NCI-H526 treated with DMSO at 0.1 percent for 48 hours (cell line): ENCODE results near the gene MPP1.

ENCODE experiments used
- DNase-seq: peaks from one replicate; lab custom pipeline; 2025; lab: John Stamatoyannopoulos, UW

The MPP1 gene

DNA sequence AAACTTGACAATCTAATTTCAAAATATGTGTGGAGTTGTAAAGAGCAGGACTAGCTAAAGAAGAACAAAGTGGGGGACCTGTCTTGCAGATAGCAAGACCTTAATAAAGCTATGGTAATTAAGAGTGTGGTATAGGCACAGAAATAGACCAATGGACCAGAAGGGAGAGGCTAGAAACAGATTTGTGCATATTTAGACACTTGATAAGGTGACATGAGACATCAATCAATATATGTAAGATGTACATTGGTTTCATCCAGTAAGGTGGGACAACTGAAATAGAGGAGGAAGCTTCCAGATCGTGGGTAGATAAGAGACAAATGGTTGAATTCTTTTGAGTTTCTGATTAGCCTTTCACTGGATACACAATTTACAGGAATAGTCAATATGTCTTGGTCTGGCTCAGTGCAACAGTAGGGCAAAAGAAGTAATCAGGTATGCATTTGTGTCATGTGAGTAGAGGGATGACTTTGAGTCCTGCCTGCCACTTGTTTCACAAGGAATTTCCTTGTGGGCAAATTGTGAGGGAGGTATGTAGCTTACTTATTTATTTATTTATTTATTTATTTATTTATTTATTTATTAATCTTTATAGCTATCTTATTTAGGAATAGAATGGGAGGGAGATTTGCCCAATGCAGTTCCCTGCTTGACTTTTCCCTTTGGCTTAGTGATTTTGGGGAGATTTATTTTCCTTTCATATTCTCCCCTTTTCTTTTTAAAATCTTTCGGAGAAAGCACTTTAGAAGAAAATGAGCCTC lies 7.2 kb upstream of the MPP1 start:
- DNase-seq = no peak

- DNase-seq = no peak
Measured at GRCh38 chrX:154809939-154810665, 4.8 kb upstream of the MPP1 start.

DNA sequence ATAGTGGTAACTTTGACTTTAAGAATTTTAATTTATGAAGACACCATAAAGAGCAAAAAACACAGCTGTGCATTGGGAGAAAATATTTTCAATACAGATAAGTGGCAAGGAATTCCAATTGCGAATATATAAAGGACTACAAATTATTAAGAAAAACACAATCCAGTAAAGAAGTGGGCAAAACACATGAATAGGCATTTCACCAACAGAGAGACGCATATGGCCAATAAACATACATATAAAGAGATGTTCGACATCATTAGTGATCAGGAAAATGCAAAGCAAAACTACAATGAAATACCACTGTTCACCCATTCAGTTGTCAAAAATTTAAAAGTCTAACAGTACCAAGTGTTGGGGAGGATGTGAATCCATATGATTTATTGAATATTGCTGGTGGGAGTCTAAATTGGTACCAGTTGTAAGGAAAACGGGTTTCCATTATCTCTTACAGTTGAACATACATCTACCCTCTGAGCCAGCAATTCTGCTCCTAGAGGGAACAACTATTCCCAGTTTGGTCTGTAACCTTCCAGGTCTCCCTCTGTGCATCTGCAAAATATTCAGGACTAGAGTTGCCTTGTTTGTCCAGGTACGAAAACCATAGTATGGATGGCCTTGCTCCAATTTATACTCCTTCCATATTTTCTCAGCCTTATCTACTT lies 1.7 kb upstream of the MPP1 start:
- no peak for DNase-seq

GRCh38 chrX:154805696-154806091 lies 409 bp upstream of the MPP1 start:
- DNase-seq = no peak

DNA sequence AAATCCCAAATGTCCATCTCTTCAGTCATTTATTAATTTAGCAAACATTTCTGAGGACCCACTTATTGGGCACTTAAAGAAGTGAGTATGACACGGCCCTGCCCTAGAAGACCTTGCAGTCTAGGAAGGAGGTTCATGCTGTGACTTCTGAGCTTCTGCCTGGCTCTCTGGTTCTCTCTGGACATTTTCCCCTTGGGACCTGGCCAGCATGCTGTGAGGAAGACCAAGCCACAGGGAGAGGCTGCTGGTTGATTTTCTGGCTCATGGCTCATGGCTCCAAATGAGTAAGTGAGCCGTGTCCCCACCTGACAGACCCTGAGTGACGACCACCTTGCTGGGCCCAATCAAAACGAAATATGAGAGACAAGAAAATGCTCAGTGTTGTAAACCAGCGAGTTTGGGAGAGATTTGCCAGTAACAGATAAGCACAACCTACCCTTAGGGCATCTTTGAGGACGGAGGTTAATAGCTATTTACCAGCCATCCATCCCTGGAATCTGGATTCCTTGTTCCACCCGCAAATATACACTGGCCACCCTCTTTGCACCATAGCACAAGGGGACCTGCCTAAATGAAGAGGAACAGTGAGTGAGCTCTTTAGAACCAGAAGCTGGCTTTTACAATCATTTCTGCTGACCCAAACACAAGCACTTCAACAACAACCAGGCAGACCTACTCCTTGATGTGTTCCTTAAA lies 876 bp downstream of the MPP1 start:
- DNase-seq = no peak

- DNase-seq = no peak
Measured at GRCh38 chrX:154802947-154803346, 2.3 kb downstream of the MPP1 start.

DNA sequence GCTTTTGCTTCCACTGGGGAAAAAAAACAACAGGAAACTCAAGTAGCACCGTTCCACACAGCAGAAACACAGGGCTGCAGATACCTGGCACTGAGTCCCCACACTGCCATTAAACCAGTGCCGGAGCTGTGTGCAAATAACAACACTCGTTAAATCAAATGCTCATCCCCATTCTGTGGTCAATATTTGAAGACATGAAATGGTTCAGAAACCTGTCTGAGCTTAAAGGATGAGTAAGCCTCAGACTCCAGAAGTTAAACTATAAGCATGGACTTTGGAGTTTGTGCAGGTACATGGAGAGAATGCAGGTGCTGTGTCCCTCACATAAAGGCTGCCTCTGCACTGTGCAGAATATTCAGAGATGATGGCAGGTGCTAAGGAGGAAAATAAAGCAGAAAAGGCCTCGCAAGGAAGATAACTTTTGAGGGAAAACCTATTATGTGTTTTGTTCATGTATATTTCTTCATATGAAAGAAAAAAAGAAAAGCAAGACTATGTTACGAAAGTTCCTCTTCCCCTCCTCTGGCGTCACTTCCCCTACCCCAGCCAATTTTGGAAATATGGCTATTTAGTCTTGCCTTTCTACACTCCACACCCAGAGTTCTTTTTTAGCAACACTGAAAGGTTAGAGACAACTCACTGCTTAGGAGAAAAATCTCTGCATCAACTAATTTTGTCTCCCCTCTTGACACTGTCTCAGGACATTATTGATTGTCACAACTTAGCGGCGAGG lies 4.6 kb downstream of the MPP1 start:
- no peak for DNase-seq

GRCh38 chrX:154799556-154800348 lies 5.5 kb downstream of the MPP1 start:
- peak; percentile 86 for DNase-seq

DNA sequence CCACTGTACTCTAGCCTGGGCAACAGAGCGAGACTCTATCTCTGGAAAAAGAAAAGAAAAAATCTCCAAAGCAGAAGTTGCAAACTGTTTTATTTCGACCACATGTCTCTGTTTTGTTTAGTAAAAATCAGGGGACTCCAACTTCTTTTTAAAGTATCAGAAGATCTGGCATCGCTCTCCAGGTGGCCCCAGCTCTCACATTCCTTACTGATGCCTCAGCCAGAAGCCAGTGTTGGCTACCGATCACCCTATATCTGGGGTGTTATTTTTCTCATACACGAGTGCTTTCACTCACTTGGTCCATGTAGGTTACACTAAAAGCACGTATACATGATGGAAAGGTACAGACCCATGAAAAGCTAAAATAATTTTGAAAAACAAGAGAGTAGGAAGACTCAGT lies 8.3 kb downstream of the MPP1 start:
- no peak for DNase-seq

DNA sequence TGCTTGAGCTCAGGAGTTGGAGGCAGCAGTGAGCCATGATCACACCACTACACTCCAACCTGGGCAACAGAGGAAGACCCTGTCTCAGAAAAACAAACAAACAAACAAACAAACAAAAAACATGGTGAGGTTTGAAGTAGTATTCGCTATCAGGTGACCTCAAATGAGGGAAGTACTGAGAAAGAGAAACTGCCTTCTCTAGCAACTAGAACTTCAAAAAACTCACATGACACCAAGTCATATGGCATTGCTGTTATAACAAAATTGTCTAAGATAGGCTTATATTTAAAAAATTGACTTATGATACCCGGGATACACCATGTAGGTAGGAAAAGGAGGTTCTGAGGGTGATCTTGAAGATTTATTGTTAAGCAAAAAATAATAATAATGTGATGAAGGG lies 10.3 kb downstream of the MPP1 start:
- no peak for DNase-seq

DNA sequence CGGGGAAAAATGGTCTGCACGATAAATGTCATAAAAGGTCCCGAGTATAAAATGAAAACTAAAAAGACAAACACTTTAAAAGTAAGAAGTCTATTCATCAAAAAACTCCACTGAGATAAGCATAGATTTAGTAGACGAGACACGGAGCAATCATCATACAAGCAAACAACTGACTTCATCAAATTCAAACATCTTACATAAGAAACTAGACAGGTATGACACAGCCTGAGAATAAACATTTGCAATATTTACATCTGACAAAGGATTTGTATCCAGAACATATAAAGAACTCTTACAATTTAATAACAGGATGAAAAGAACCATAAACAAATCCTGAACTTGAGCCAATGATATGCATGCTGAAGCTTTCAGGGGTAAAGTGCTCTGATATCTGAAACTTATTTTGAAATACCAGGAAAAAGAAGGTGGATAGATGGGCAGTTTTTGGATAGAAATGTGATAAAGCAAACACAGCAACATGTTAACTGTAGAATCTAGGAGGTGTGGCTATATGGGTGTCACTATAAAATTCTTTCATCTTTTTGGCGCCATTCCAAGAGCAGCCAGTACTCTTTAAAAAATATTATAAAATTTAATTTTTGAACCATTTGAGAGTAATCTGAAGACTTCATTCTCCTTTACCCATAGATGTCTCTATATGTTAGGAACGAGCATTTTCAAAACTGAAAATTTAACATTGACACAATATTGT lies 12.0 kb downstream of the MPP1 start:
- DNase-seq = no peak

DNA sequence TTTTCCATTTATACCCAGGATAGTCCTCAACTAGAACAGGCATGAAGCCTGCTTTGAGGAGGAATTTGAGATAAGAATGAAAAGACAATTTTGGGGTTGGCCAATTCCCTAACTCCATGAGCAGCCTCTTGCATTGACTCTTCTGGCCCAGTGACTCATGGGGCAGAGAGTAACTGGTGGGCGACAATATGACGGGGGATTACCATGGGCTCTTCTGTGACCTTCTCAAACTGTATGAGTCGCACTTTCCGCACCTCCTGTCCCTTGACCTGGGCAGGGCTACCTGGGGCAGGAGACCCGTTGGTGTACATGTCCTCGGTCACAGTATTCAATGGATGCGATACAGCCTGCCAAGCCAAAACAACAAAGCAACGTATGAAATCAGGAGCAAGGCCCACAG lies 13.3 kb downstream of the MPP1 start:
- DNase-seq = no peak

DNA sequence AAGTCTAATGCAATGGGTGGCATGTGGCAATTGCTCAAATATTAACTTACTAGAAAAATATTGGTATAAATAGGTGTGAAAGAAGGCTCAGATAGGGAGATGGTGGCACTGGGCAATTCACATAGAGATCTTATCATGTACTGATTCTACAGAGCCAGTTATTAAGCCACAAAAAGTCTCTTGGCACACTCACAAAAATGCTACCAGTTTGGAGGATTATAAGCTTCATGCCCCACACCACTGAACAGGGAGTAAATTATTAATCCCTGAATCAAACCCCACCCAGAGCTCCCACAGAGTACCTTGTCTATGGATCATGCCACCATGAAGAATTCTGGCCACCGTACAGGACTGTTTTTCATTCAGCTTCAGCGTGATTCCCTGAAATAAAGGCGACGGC lies 13.8 kb downstream of the MPP1 start:
- DNase-seq = no peak

- DNase-seq = no peak
Measured at GRCh38 chrX:154785716-154786115, 19.6 kb downstream of the MPP1 start.

DNA sequence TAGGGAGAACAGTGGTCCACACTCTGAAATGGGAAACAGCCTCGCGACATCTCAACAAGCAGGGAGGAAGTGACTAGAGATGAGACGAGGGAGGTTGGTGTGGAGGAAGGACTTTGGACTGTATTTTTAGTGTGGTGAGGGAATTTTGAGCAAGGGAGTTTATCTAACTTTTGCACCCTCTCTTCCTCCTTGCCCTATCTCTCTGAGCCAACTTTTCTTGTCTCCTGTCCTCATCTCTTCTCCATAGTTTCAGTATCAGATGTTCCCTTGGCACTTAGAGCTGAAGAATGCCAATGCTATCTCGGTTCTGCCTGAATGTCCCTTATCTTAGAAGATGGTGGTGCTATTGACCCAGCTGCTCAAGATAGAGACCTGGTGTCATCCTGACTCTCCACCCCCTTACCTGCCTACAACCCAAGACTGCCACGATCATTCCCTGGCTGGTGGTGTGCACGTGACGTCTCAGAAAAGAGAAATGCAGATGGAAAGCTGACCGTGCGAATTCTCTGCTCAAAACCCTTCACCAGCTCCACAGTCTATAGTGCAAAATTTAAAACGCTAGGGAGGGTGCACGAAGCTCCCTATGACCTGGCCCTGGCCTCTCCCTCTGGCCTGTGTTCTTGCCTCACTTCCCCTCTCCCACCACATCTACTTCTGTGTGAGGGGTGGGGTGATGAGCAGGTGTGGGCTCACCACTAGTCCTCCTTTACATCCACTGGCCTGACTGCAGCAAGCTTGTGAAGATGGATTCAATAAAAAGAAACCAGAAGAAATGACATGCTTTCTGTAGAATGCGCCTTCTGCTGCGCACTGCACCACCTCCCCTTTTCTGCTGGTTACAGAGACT lies 20.9 kb downstream of the MPP1 start:
- no peak for DNase-seq

GRCh38 chrX:154780968-154781367 lies 24.3 kb downstream of the MPP1 start:
- no peak for DNase-seq

DNA sequence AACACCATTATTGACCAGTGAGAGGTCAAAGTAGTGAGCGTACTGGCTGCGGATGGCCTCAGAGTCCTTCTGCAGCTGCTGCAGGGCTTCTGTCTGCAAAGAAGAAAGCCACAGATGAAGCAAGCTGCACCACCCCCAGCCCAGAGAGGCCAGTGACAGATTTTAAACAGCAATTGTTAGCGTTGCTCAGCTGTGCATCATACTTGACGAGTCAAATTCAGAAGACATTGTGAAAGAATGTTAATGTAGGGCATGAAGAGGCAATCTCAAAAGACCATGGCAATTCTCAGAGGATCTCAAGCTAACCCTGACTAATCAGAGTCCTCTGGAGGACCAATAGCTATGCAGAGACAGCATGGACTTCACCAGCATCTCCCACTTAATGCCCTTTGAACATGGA lies 26.0 kb downstream of the MPP1 start:
- DNase-seq = no peak

- no peak for DNase-seq
Measured at GRCh38 chrX:154776753-154777152, 28.5 kb downstream of the MPP1 start.
